NK-92 (cell line): ENCODE data around the gene LDB2.
"Not testable (repeated sequence)": the region's sequence is repeated elsewhere in the genome, so short reads cannot be mapped to it uniquely, and the experiment has no call there.

Experiments
- DNase-seq: peaks from one replicate; lab custom pipeline; 2025; ENCODE audit not compliant: unreplicated experiment; lab: John Stamatoyannopoulos, UW

LDB2 gene

GRCh38 chr4:16573739-16574138, 324.7 kb downstream of the LDB2 start:
- DNase-seq: no peak

- no peak for DNase-seq
These were observed 325.2 kb downstream of the LDB2 start for GRCh38 chr4:16573206-16573605.

GRCh38 chr4:16572631-16573030, 325.8 kb downstream of the LDB2 start:
- DNase-seq: no peak

GRCh38 chr4:16572161-16572560, 326.3 kb downstream of the LDB2 start:
- DNase-seq: no peak

- DNase-seq: no peak
These were observed 328.7 kb downstream of the LDB2 start for GRCh38 chr4:16569790-16570189.

GRCh38 chr4:16557316-16557715, 341.1 kb downstream of the LDB2 start:
- not testable (repeated sequence) for DNase-seq

GRCh38 chr4:16555156-16555555, 343.3 kb downstream of the LDB2 start:
- no peak for DNase-seq

- no peak for DNase-seq
These were observed 347.9 kb downstream of the LDB2 start for GRCh38 chr4:16550531-16550930.

- DNase-seq: no peak
These were observed 352.8 kb downstream of the LDB2 start for GRCh38 chr4:16545656-16546055.

GRCh38 chr4:16544869-16545268, 353.6 kb downstream of the LDB2 start:
- no peak for DNase-seq

GRCh38 chr4:16544251-16544721, 354.2 kb downstream of the LDB2 start:
- DNase-seq: no peak

GRCh38 chr4:16537926-16538325, 360.5 kb downstream of the LDB2 start:
- no peak for DNase-seq

- no peak for DNase-seq
These were observed 366.0 kb downstream of the LDB2 start for GRCh38 chr4:16532240-16532970.

GRCh38 chr4:16530688-16531635, 367.5 kb downstream of the LDB2 start:
- no peak for DNase-seq

- no peak for DNase-seq
These were observed 373.4 kb downstream of the LDB2 start for GRCh38 chr4:16524911-16525554.

- no peak for DNase-seq
These were observed 374.0 kb downstream of the LDB2 start for GRCh38 chr4:16524406-16524805.

- not testable (repeated sequence) for DNase-seq
These were observed 374.9 kb downstream of the LDB2 start for GRCh38 chr4:16523526-16523925.

GRCh38 chr4:16521156-16521915, 377.1 kb downstream of the LDB2 start:
- DNase-seq: no peak

- no peak for DNase-seq
These were observed 381.5 kb downstream of the LDB2 start for GRCh38 chr4:16516796-16517439.

GRCh38 chr4:16513876-16514275, 384.6 kb downstream of the LDB2 start:
- DNase-seq: no peak
